SK-N-SH (cell line): ENCODE data around the gene MPPED2. TPM values are rescaled to one million over a fixed set of nuclear protein-coding genes. Genes with fewer than 3 reads are reported as not detected.

Source experiments
- CTCF ChIA-PET: fragments of 300-600, 350-600 bp; formaldehyde crosslinking; extraction: SDS; loops from one replicate; lab custom pipeline; 2021; lab: Yijun Ruan, JAX
- POLR2A ChIA-PET: fragments of 350-600 bp; sonication (Branson Sonifier 250); formaldehyde crosslinking; extraction: SDS; loops from one replicate; lab custom pipeline; 2020; ENCODE audit warnings: antibody characterized with exemption, inconsistent platforms; lab: Yijun Ruan, JAX
- DNase-seq: peaks from one replicate; pipeline ENCODE4 v3.0.0; 2012
- H2AFZ ChIP-seq: fragments of 200-600 bp; sonication (generic); 2 replicates; pipeline ENCODE4 v1.8.1; 2016; ENCODE audit warnings: antibody characterized with exemption, mild to moderate bottlenecking, low read depth
- H3F3A ChIP-seq: fragments of 200-600 bp; sonication (generic); replicated peaks from 2 replicates; pipeline ENCODE3; 2016; ENCODE audit warnings: antibody characterized with exemption, mild to moderate bottlenecking; ENCODE audit not compliant: insufficient read depth
- H3K27ac ChIP-seq, 2 experiments: fragments of 200-500 bp in 1 of 2; fragments of 200-600 bp in 1 of 2; sonication (Bioruptor generic) in 1 of 2; sonication (generic), shearing (Covaris generic) in 1 of 2; 2 replicates each; pipeline versions ENCODE4 v1.5.1 to v1.6.1; 2014 to 2016; ENCODE audit warnings: low read depth in 2 of 2, inconsistent platforms in 1 of 2, low read length in 1 of 2, mild to moderate bottlenecking in 1 of 2, mixed read lengths in 1 of 2
- H3K27me3 ChIP-seq: fragments of 200-600 bp; sonication (generic), shearing (Covaris generic); 2 replicates; pipeline ENCODE4 v1.6.1; 2016; ENCODE audit warnings: mixed run types; ENCODE audit not compliant: insufficient read depth
- H3K36me3 ChIP-seq, 2 experiments: fragments of 200-500 bp in 1 of 2; fragments of 200-600 bp in 1 of 2; sonication (Bioruptor generic) in 1 of 2; sonication (generic) in 1 of 2; replicated peaks in 1 of 2; 2 replicates each; pipeline versions ENCODE3 to v1.5.1; 2014 to 2016; ENCODE audit warnings: low read length in 1 of 2, mild to moderate bottlenecking in 1 of 2; ENCODE audit not compliant: insufficient read depth in 2 of 2, control insufficient read depth in 1 of 2
- H3K4me1 ChIP-seq, 2 experiments: fragments of 200-500 bp in 1 of 2; fragments of 200-600 bp in 1 of 2; sonication (Bioruptor generic) in 1 of 2; sonication (generic), shearing (Covaris generic) in 1 of 2; 2 replicates each; pipeline versions ENCODE4 v1.5.1 to v1.6.1; 2014 to 2016; ENCODE audit warnings: low read depth in 1 of 2, low read length in 1 of 2, mixed run types in 1 of 2; ENCODE audit not compliant: insufficient read depth in 2 of 2, control insufficient read depth in 1 of 2
- H3K4me2 ChIP-seq: fragments of 200-600 bp; sonication (generic), shearing (Covaris generic); 2 replicates; pipeline ENCODE4 v1.6.1; 2017; ENCODE audit warnings: mixed run types
- H3K4me3 ChIP-seq, 2 experiments: fragments of 200-500 bp in 1 of 2; fragments of 200-600 bp in 1 of 2; sonication (Bioruptor generic) in 1 of 2; sonication (generic), shearing (Covaris generic) in 1 of 2; 2 replicates each; pipeline versions ENCODE4 v1.5.1 to v1.8.1; 2014 to 2016; ENCODE audit warnings: low read depth in 2 of 2, inconsistent platforms in 1 of 2, low read length in 1 of 2, mild to moderate bottlenecking in 1 of 2, mixed read lengths in 1 of 2, moderate library complexity in 1 of 2
- H3K79me2 ChIP-seq: fragments of 200-600 bp; sonication (generic); 2 replicates; pipeline ENCODE4 v1.8.1; 2017; ENCODE audit warnings: mild to moderate bottlenecking; ENCODE audit not compliant: insufficient read depth
- H3K9ac ChIP-seq: fragments of 200-600 bp; sonication (generic); 2 replicates; pipeline ENCODE4 v1.6.1; 2017; ENCODE audit warnings: mixed run types
- H3K9me2 ChIP-seq: fragments of 200-600 bp; sonication (generic); 2 replicates; pipeline ENCODE4 v1.6.1; 2017; ENCODE audit warnings: mixed run types
- H3K9me3 ChIP-seq: fragments of 200-600 bp; sonication (generic); 2 replicates; pipeline ENCODE4 v1.6.1; 2017; ENCODE audit warnings: mixed run types, mild to moderate bottlenecking, moderate library complexity
- H4K20me1 ChIP-seq: fragments of 200-600 bp; sonication (generic); 2 replicates; pipeline ENCODE4 v1.6.1; 2017; ENCODE audit warnings: mild to moderate bottlenecking, mixed run types; ENCODE audit not compliant: insufficient read depth
- ELF1 ChIP-seq: IDR thresholded peaks from 2 replicates; pipeline ENCODE4 v1.4.0; 2012
- JUND ChIP-seq: IDR thresholded peaks from 2 replicates; pipeline ENCODE4 v1.4.0; 2012
- RAD21 ChIP-seq: IDR thresholded peaks from 2 replicates; pipeline ENCODE4 v1.6.1; 2012; ENCODE audit warnings: mild to moderate bottlenecking, low read length
- SIN3A ChIP-seq: IDR thresholded peaks from 2 replicates; pipeline ENCODE4 v1.6.1; 2012; ENCODE audit warnings: low read depth, mild to moderate bottlenecking, low read length, moderate library complexity, borderline replicate concordance
- TAF1 ChIP-seq: IDR thresholded peaks from 2 replicates; pipeline ENCODE4 v1.6.1; 2012; ENCODE audit warnings: low read depth, mild to moderate bottlenecking, low read length, moderate library complexity, borderline replicate concordance
- TEAD4 ChIP-seq: IDR thresholded peaks from 2 replicates; pipeline ENCODE4 v1.4.0; 2012; ENCODE audit warnings: mild to moderate bottlenecking, borderline replicate concordance; ENCODE audit not compliant: insufficient read depth
- WGBS: methylation state at CpG from one replicate; pipeline ENCODE4 v1.1.6; 2017; ENCODE audit warnings: low lambda C conversion rate; 5-methylcytosine and 5-hydroxymethylcytosine counted together
- polyA plus RNA-seq, 3 experiments: library from polyadenylated mRNA; depleted of rRNA; stranded (reverse); fragments of >200 nt; gene quantifications; 2 replicates each; pipeline ENCODE4 v1.2.3, GENCODE V29; 2012
- TF ChIP-seq, protein P1 (sequence below): IDR thresholded peaks from 2 replicates; pipeline ENCODE4 v1.4.0; 2012; ENCODE audit warnings: low read depth
- TF ChIP-seq, protein P2 (sequence below): fragments of 200-600 bp; sonication (generic); IDR thresholded peaks from 2 replicates; pipeline ENCODE4 v1.6.1; 2017; ENCODE audit warnings: antibody characterized with exemption, mild to moderate bottlenecking, moderate library complexity
- TF ChIP-seq, protein P3 (sequence below): fragments of 150-350 bp; IDR thresholded peaks from 2 replicates; pipeline ENCODE4 v1.6.1; 2016; ENCODE audit warnings: mild to moderate bottlenecking, low read depth, low read length
- TF ChIP-seq, protein P4 (sequence below): IDR thresholded peaks from 2 replicates; pipeline ENCODE4 v1.4.0; 2012; ENCODE audit warnings: low read depth, borderline replicate concordance
- TF ChIP-seq, protein P5 (sequence below): IDR thresholded peaks from 2 replicates; pipeline ENCODE4 v1.6.1; 2012; ENCODE audit warnings: mild to moderate bottlenecking, low read depth, low read length, moderate library complexity

MPPED2 gene
- polyA plus RNA-seq, 1 of the 3 experiments (the other 2 are of a cell fraction): 0.05 TPM

DNA sequence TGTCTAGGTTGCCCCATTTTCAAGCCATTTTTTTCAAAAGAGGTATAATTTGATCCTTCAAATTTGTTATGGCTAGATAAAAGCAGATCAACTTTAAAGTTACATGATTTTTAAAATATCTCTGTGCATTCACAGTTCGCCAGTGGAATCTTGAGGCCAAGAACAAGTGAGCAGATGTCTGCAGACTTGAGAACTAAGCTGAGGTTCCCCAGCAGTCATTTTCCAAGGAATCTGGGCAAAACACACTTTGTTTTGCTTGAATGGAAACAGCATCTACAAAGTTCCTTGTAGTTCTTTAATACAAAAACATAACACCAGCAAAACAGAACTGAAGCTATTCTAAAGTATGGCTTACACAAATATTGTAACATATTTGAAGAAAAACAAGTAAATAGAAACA lies 7.7 kb downstream of the MPPED2 start:
- H3K9ac ChIP-seq: no peak overlapping the region
- H3K4me1 ChIP-seq: no peaks in the 10 kb centered on the region
- no peaks in the 10 kb centered on the region for H4K20me1 ChIP-seq
- no peaks in the 10 kb centered on the region for H3F3A ChIP-seq
- no peak overlapping the region for H3K27ac ChIP-seq
- H3K4me2 ChIP-seq: no peak overlapping the region
- no peaks in the 10 kb centered on the region for H3K9me3 ChIP-seq
- ChIA-PET CTCF (interaction anchor here (1.1 to 1.4 kb wide), 2 partner anchors 8 to 19 kb away, joined by 3 read pairs; partner anchors contain the start of gene MPPED2), POLR2A (no interaction called here)
- no peaks in the 10 kb centered on the region for H3K36me3 ChIP-seq
- no peak for TF ChIP-seq TAF1
- TF ChIP-seq, protein P1, sequence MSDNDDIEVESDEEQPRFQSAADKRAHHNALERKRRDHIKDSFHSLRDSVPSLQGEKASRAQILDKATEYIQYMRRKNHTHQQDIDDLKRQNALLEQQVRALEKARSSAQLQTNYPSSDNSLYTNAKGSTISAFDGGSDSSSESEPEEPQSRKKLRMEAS: no peak
- TF ChIP-seq RAD21: no peak
- TF ChIP-seq ELF1: no peak
- TF ChIP-seq, protein P2, sequence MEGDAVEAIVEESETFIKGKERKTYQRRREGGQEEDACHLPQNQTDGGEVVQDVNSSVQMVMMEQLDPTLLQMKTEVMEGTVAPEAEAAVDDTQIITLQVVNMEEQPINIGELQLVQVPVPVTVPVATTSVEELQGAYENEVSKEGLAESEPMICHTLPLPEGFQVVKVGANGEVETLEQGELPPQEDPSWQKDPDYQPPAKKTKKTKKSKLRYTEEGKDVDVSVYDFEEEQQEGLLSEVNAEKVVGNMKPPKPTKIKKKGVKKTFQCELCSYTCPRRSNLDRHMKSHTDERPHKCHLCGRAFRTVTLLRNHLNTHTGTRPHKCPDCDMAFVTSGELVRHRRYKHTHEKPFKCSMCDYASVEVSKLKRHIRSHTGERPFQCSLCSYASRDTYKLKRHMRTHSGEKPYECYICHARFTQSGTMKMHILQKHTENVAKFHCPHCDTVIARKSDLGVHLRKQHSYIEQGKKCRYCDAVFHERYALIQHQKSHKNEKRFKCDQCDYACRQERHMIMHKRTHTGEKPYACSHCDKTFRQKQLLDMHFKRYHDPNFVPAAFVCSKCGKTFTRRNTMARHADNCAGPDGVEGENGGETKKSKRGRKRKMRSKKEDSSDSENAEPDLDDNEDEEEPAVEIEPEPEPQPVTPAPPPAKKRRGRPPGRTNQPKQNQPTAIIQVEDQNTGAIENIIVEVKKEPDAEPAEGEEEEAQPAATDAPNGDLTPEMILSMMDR: no peak
- no peak for TF ChIP-seq SIN3A
- TF ChIP-seq, protein P3, sequence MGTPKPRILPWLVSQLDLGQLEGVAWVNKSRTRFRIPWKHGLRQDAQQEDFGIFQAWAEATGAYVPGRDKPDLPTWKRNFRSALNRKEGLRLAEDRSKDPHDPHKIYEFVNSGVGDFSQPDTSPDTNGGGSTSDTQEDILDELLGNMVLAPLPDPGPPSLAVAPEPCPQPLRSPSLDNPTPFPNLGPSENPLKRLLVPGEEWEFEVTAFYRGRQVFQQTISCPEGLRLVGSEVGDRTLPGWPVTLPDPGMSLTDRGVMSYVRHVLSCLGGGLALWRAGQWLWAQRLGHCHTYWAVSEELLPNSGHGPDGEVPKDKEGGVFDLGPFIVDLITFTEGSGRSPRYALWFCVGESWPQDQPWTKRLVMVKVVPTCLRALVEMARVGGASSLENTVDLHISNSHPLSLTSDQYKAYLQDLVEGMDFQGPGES: no peak
- TF ChIP-seq JUND: no peak
- TF ChIP-seq, protein P4, sequence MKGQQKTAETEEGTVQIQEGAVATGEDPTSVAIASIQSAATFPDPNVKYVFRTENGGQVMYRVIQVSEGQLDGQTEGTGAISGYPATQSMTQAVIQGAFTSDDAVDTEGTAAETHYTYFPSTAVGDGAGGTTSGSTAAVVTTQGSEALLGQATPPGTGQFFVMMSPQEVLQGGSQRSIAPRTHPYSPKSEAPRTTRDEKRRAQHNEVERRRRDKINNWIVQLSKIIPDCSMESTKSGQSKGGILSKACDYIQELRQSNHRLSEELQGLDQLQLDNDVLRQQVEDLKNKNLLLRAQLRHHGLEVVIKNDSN: no peak
- no peak for TF ChIP-seq TEAD4
- no peaks in the 10 kb centered on the region for H3K9me2 ChIP-seq
- no peak overlapping the region for H3K4me3 ChIP-seq
- peaks cover 6% of the 10 kb centered on the region; the same call in 1 of the 2 replicates for H3K27me3 ChIP-seq
- DNase-seq: no peak
- no peaks in the 10 kb centered on the region for H3K79me2 ChIP-seq
- no peak overlapping the region for H2AFZ ChIP-seq
- WGBS: 10% methylated on average over 1 of the region's 1 CpG

DNA sequence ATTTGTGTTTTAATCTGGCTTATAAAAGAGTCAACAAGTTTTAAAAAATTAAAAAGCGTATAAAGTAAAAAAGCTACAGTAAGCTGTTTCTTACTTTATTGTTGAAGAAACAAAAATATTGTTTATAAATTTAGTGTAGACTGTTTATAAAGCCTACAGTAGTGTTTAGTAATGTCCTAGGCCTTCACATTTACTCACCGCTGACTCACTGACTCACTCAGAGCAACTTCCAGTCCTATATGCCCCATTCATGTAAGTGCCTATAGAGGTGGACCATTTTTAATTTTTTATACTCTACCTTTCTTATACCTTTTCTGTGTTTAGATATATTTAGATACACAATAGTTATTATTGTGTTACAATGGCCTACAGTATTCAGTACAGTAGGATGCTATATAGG lies 12.2 kb downstream of the MPPED2 start:
- Histone ChIP-seq H3F3A (no peaks in the 10 kb centered on the region), H4K20me1 (no peaks in the 10 kb centered on the region), H3K4me2 (no peak overlapping the region), H3K79me2 (no peaks in the 10 kb centered on the region), H3K4me3 (no peak overlapping the region), H2AFZ (no peak overlapping the region)
- no peak for DNase-seq
- TF ChIP-seq, protein P2: no peak
- TF ChIP-seq TEAD4: no peak
- TF ChIP-seq, protein P5, sequence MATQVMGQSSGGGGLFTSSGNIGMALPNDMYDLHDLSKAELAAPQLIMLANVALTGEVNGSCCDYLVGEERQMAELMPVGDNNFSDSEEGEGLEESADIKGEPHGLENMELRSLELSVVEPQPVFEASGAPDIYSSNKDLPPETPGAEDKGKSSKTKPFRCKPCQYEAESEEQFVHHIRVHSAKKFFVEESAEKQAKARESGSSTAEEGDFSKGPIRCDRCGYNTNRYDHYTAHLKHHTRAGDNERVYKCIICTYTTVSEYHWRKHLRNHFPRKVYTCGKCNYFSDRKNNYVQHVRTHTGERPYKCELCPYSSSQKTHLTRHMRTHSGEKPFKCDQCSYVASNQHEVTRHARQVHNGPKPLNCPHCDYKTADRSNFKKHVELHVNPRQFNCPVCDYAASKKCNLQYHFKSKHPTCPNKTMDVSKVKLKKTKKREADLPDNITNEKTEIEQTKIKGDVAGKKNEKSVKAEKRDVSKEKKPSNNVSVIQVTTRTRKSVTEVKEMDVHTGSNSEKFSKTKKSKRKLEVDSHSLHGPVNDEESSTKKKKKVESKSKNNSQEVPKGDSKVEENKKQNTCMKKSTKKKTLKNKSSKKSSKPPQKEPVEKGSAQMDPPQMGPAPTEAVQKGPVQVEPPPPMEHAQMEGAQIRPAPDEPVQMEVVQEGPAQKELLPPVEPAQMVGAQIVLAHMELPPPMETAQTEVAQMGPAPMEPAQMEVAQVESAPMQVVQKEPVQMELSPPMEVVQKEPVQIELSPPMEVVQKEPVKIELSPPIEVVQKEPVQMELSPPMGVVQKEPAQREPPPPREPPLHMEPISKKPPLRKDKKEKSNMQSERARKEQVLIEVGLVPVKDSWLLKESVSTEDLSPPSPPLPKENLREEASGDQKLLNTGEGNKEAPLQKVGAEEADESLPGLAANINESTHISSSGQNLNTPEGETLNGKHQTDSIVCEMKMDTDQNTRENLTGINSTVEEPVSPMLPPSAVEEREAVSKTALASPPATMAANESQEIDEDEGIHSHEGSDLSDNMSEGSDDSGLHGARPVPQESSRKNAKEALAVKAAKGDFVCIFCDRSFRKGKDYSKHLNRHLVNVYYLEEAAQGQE: no peak
- TF ChIP-seq, all 33 proteins: peak for 0
- CTCF ChIA-PET: no interaction called here
- no peak overlapping the region for H3K9ac ChIP-seq
- no peak overlapping the region for H3K27ac ChIP-seq
- no peaks in the 10 kb centered on the region for H3K9me2 ChIP-seq
- POLR2A ChIA-PET: no interaction called here
- 70% methylated on average over 2 of the region's 2 CpGs for WGBS
- no peaks in the 10 kb centered on the region for H3K27me3 ChIP-seq
- H3K36me3 ChIP-seq: no peaks in the 10 kb centered on the region
- H3K4me1 ChIP-seq: no peaks in the 10 kb centered on the region; a peak in 1 of 4 replicates
- no peaks in the 10 kb centered on the region for H3K9me3 ChIP-seq
